ENCODE data around the gene HMMR. TPM values are rescaled to one million over a fixed set of nuclear protein-coding genes. Genes with fewer than 3 reads are reported as not detected.

The HMMR gene
- total and polyA plus RNA-seq, 2 donors (not counting 1 experiment from before 2014, with no cell fraction given) = 0.34 to 1.6 TPM

GRCh38 chr5:163437309-163438182 is 22.9 kb upstream of the HMMR start, which contains the start of gene CCNG1:
Gene CCNG1 (plus strand): TSS chr5:163437595. CDS start chr5:163439257, 1,662 bp downstream.
- Histone ChIP-seq H3K4me3 (ENCODE audit: control extremely low read depth in 1 of 5, extremely low read depth in 1 of 5, insufficient read depth in 1 of 5, low read depth in 2 of 5, low read length in 4 of 5) (peak within 1 kb of the TSS; percentile 55 to 95 (median 83)), H4K20me1 (ENCODE audit: control insufficient read depth, insufficient read depth, low read length, poor library complexity, severe bottlenecking) (no peaks in the 10 kb centered on the region), H3K27ac (ENCODE audit: low read length in 2 of 2) (peak within 1 kb of the TSS; percentile 54 to 90), H3K4me1 (ENCODE audit: control insufficient read depth in 2 of 2, insufficient read depth in 2 of 2, low read length in 2 of 2) (peaks cover 15 to 23% of the 10 kb centered on the region in 2 donors), H3K4me2 (replicated peaks; ENCODE audit: low read depth, low read length, poor library complexity, severe bottlenecking) (peak within 1 kb of the TSS; percentile 79), H3K36me3 (replicated peaks in 1 of 2; ENCODE audit: control extremely low read depth in 1 of 2, control insufficient read depth in 1 of 2, extremely low read depth in 1 of 2, insufficient read depth in 2 of 2, low read length in 1 of 2) (peaks cover 14 to 19% of the 10 kb centered on the region in 2 experiments), H3K27me3 (replicated peaks in 1 of 4; ENCODE audit: control extremely low read depth in 1 of 4, control insufficient read depth in 3 of 4, insufficient read depth in 4 of 4, low read length in 3 of 4) (no peaks in the 10 kb centered on the region), H3K79me2 (ENCODE audit: control insufficient read depth, insufficient read depth, low read length) (peaks cover 26% of the 10 kb centered on the region), H3K9ac (ENCODE audit: low read length) (peak within 1 kb of the TSS; percentile 95), H3K9me3 (ENCODE audit: control extremely low read depth in 1 of 3, control insufficient read depth in 2 of 3, insufficient read depth in 1 of 3, low read length in 2 of 3) (no peaks in the 10 kb centered on the region), H2AFZ (ENCODE audit: insufficient read depth, low read depth, low read length, poor library complexity, severe bottlenecking) (peak within 1 kb of the TSS; percentile 95)
- peak; percentile 97 for ATAC-seq (ENCODE audit: low read depth)
- H3K27me3 Mint-ChIP-seq = no peaks in the 10 kb centered on the region
- ChIA-PET CTCF (interaction anchor here (1.2 to 6.7 kb wide), 2 partner anchors 21 to 29 kb away, joined by 5 to 49 read pairs; partner anchors contain the start of genes HMMR and NUDCD2), POLR2A (interaction anchor here (0.9 to 1.8 kb wide), 2 partner anchors 22 to 68 kb away, joined by 3 to 20 read pairs; partner anchors contain the start of genes HMMR, MAT2B and NUDCD2)
- H3K27ac Mint-ChIP-seq = peak within 1 kb of the TSS; percentile 93
- no peak for TF ChIP-seq EZH2 (IDR thresholded peaks at IDR 0.05; ENCODE audit: borderline replicate concordance, insufficient read depth, low read depth, low read length, poor library complexity, severe bottlenecking)
- under 1% methylated on average over 30 of the region's 51 CpGs for WGBS (ENCODE audit: insufficient coverage)
- H3K9me3 Mint-ChIP-seq (ENCODE audit: insufficient read depth) = no peaks in the 10 kb centered on the region
- peak; percentile 94 for DNase-seq
- peak within 1 kb of the TSS; percentile 87 for H3K4me3 Mint-ChIP-seq
- peaks cover 35% of the 10 kb centered on the region for H3K4me1 Mint-ChIP-seq
- intact Hi-C loops (cut with micrococcal nuclease) = loop anchor here (1.0 to 10.0 kb wide), 3 partner anchors 23 to 477 kb away; partner anchors contain the start of genes HMMR, MAT2B and NUDCD2

GRCh38 chr5:163439092-163439425 is 21.4 kb upstream of the HMMR start:
- Mint-ChIP-seq H3K27me3 (no peaks in the 10 kb centered on the region), H3K27ac (no peak overlapping the region), H3K9me3 (ENCODE audit: insufficient read depth) (no peaks in the 10 kb centered on the region), H3K4me3 (peak overlapping the region; percentile 87), H3K4me1 (peaks cover 35% of the 10 kb centered on the region)
- peaks cover 15 to 31% of the 10 kb centered on the region in 2 experiments for H3K36me3 ChIP-seq (replicated peaks in 1 of 2; ENCODE audit: control extremely low read depth in 1 of 2, control insufficient read depth in 1 of 2, extremely low read depth in 1 of 2, insufficient read depth in 2 of 2, low read length in 1 of 2)
- TF ChIP-seq CTCF (IDR thresholded peaks at IDR 0.05) (no peak), EZH2 (IDR thresholded peaks at IDR 0.05; ENCODE audit: borderline replicate concordance, insufficient read depth, low read depth, low read length, poor library complexity, severe bottlenecking) (no peak)
- H3K4me3 ChIP-seq (ENCODE audit: control extremely low read depth in 1 of 5, extremely low read depth in 1 of 5, insufficient read depth in 1 of 5, low read depth in 2 of 5, low read length in 4 of 5) = no peak overlapping the region
- H3K9ac ChIP-seq (ENCODE audit: low read length) = no peak overlapping the region
- DNase-seq (no peak), ATAC-seq (ENCODE audit: low read depth) (no peak)
- peaks cover 26% of the 10 kb centered on the region for H3K79me2 ChIP-seq (ENCODE audit: control insufficient read depth, insufficient read depth, low read length)
- no peaks in the 10 kb centered on the region for H4K20me1 ChIP-seq (ENCODE audit: control insufficient read depth, insufficient read depth, low read length, poor library complexity, severe bottlenecking)
- CTCF ChIA-PET = interaction anchor here (6.7 kb wide), 1 partner anchor 20 kb away, joined by 49 read pairs; the partner anchor contains the start of genes HMMR and NUDCD2
- POLR2A ChIA-PET = no interaction called here
- no peak overlapping the region for H2AFZ ChIP-seq (ENCODE audit: insufficient read depth, low read depth, low read length, poor library complexity, severe bottlenecking)
- H3K9me3 ChIP-seq (ENCODE audit: control extremely low read depth in 1 of 3, control insufficient read depth in 2 of 3, insufficient read depth in 1 of 3, low read length in 2 of 3) = no peaks in the 10 kb centered on the region
- 50% methylated on average over 1 of the region's 2 CpGs for WGBS (ENCODE audit: insufficient coverage)
- no peak overlapping the region for H3K27ac ChIP-seq (ENCODE audit: low read length in 2 of 2)
- H3K4me2 ChIP-seq (replicated peaks; ENCODE audit: low read depth, low read length, poor library complexity, severe bottlenecking) = peak overlapping the region; percentile 10
- H3K4me1 ChIP-seq (ENCODE audit: control insufficient read depth in 2 of 2, insufficient read depth in 2 of 2, low read length in 2 of 2) = peaks cover 15 to 23% of the 10 kb centered on the region in 2 donors
- intact Hi-C loops (cut with micrococcal nuclease) = loop anchor here (10.0 kb wide), 1 partner anchor 476 kb away; no protein-coding TSS in a partner anchor
- H3K27me3 ChIP-seq (replicated peaks in 1 of 4; ENCODE audit: control extremely low read depth in 1 of 4, control insufficient read depth in 3 of 4, insufficient read depth in 4 of 4, low read length in 3 of 4) = no peaks in the 10 kb centered on the region
